GM18909 (cell line): ENCODE results near the gene MED1.
"Not testable (repeated sequence)": the region's sequence is repeated elsewhere in the genome, so short reads cannot be mapped to it uniquely, and the experiment has no call there.

ENCODE experiments used
- ATAC-seq: cut with Tn5 transposase; IDR thresholded peaks from one replicate; pipeline ENCODE4 v1.9.1; 2021; ENCODE audit warnings: mild to moderate bottlenecking; ENCODE audit not compliant: unreplicated experiment, poor library complexity

MED1 gene, protein sequence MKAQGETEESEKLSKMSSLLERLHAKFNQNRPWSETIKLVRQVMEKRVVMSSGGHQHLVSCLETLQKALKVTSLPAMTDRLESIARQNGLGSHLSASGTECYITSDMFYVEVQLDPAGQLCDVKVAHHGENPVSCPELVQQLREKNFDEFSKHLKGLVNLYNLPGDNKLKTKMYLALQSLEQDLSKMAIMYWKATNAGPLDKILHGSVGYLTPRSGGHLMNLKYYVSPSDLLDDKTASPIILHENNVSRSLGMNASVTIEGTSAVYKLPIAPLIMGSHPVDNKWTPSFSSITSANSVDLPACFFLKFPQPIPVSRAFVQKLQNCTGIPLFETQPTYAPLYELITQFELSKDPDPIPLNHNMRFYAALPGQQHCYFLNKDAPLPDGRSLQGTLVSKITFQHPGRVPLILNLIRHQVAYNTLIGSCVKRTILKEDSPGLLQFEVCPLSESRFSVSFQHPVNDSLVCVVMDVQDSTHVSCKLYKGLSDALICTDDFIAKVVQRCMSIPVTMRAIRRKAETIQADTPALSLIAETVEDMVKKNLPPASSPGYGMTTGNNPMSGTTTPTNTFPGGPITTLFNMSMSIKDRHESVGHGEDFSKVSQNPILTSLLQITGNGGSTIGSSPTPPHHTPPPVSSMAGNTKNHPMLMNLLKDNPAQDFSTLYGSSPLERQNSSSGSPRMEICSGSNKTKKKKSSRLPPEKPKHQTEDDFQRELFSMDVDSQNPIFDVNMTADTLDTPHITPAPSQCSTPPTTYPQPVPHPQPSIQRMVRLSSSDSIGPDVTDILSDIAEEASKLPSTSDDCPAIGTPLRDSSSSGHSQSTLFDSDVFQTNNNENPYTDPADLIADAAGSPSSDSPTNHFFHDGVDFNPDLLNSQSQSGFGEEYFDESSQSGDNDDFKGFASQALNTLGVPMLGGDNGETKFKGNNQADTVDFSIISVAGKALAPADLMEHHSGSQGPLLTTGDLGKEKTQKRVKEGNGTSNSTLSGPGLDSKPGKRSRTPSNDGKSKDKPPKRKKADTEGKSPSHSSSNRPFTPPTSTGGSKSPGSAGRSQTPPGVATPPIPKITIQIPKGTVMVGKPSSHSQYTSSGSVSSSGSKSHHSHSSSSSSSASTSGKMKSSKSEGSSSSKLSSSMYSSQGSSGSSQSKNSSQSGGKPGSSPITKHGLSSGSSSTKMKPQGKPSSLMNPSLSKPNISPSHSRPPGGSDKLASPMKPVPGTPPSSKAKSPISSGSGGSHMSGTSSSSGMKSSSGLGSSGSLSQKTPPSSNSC (N-terminal part only)

GRCh38 chr17:39450847-39451581, at the start of gene MED1:
Gene MED1, minus strand, starts transcription at chr17:39451263. Its CDS starts 201 bp downstream, at chr17:39451062.
- peak; percentile 94 for ATAC-seq

DNA sequence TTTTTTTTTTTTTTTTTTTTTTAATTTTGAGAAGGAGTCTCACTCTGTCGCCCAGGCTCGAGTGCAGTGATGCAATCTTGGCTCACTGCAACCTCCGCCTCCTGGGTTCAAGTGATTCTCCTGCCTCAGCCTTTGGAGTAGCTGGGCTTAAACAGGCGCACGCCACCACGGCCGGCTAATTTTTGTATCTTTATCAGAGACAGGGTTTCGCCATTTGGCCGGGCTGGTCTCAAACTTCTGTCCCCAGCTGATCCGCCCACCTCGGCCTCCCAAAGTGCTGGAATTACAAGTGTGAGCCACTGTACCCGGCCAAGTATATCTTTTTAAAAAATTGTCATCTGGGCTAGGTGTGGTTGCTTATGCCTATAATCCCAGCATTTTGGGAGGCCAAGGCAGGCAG, 45.9 kb upstream of the MED1 start:
- not testable (repeated sequence) for ATAC-seq

- ATAC-seq, result no peak
These were observed 36.9 kb upstream of the MED1 start for GRCh38 chr17:39487946-39488345.

- not testable (repeated sequence) for ATAC-seq
These were observed 36.4 kb upstream of the MED1 start for GRCh38 chr17:39487490-39487889.

GRCh38 chr17:39486242-39486641, 35.2 kb upstream of the MED1 start:
- no peak for ATAC-seq

GRCh38 chr17:39485555-39485954, 34.5 kb upstream of the MED1 start:
- ATAC-seq, result no peak

GRCh38 chr17:39484178-39484577, 33.1 kb upstream of the MED1 start:
- ATAC-seq, result peak; percentile 58

- ATAC-seq, result no peak
These were observed 32.4 kb upstream of the MED1 start for GRCh38 chr17:39483506-39483905.

- not testable (repeated sequence) for ATAC-seq
These were observed 28.6 kb upstream of the MED1 start for GRCh38 chr17:39479631-39480030.

- no peak for ATAC-seq
These were observed 22.2 kb upstream of the MED1 start for GRCh38 chr17:39473310-39473709.

DNA sequence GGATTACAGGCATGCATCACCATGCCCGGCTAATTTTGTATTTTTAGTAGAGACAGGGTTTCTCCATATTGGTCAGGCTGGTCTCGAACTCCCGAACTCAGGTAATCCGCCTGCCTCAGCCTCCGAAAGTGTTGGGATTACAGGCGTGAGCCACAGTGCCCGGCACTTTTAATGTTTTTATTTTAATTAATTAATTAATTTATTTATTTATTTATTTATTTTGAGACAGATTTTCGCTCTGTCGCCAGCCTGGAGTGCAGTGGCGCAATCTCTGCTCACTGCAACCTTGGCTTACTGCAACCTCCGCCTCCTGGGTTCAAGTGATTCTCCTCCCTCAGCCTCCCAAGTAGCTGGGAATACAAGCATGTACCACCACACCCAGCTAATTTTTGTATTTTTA, 17.5 kb upstream of the MED1 start:
- ATAC-seq, result not testable (repeated sequence)

DNA sequence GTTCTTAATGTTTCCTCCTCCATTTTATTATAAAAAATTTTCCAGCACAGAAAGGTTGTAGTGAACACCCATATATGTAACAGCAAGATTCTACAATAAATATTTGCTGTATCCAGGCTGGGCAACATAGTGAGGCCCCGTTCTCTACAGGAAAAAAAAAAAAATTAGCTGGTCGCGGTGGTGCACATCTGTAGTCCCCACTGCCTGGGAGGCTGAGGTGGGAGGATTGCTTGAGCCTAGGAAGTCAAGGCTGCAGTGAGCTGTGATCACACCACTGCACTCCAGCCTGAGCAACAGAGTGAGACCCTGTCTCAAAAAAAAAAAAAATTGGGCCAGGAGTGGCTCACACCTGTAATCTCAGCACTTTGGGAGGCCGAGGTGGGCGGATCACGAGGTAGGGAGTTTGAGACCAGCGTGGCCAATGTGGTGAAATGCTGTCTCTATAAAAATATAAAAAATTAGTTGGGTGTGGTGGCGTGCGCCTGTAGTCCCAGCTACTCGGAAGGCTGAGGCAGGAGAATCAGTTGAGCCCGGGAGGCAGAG, 13.6 kb upstream of the MED1 start:
- ATAC-seq, result not testable (repeated sequence)

DNA sequence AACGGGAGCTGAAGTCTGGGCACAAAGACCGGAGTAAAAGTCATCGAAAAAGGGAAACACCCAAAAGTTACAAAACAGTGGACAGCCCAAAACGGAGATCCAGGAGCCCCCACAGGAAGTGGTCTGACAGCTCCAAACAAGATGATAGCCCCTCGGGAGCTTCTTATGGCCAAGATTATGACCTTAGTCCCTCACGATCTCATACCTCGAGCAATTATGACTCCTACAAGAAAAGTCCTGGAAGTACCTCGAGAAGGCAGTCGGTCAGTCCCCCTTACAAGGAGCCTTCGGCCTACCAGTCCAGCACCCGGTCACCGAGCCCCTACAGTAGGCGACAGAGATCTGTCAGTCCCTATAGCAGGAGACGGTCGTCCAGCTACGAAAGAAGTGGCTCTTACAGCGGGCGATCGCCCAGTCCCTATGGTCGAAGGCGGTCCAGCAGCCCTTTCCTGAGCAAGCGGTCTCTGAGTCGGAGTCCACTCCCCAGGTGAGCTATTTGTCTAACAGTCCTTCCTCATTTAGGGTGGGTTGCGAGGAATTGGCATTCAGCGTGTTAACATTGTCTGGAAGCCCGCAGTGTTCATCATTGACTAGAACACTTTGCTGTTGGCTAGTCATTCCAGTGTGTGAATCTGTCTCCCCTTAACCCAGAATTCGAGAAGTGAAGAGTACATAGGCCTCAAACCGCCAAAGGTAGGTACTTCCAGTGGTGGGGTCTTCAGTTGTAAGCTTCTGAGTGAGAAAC, 11.7 kb upstream of the MED1 start:
- ATAC-seq, result no peak

- ATAC-seq, result peak; percentile 5
These were observed 11.0 kb upstream of the MED1 start for GRCh38 chr17:39461926-39462569.

DNA sequence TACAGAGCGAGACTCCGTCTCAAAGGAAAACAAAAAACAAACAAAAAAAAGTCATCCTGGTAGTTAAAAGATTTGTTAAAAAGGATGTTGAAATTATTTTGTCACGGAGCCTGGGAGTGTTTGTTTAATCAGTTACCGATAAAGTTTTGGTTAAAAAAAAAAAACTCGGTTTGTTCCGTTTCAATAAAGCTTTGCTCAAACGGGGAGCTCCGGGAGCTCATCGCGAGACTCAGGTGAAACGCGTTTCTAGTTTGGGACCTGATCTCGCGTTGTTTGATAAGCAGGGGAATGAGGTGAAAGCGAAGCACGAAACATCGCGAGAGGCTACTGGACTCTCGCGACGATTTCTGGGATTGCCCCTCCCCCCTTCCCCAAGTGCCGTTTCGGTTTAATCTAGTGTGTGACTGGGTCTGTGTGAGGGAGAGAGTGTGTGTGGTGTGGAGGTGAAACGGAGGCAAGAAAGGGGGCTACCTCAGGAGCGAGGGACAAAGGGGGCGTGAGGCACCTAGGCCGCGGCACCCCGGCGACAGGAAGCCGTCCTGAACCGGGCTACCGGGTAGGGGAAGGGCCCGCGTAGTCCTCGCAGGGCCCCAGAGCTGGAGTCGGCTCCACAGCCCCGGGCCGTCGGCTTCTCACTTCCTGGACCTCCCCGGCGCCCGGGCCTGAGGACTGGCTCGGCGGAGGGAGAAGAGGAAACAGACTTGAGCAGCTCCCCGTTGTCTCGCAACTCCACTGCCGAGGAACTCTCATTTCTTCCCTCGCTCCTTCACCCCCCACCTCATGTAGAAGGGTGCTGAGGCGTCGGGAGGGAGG, 10.3 kb upstream of the MED1 start, which contains the start of gene CDK12:
TSS of gene CDK12 (plus strand) at position 374 of the 813 bp plus-strand sequence. CDS start 586 bp downstream, outside the sequence.
- peak; percentile 83 for ATAC-seq

GRCh38 chr17:39455919-39456318, 4.9 kb upstream of the MED1 start:
- ATAC-seq, result no peak

DNA sequence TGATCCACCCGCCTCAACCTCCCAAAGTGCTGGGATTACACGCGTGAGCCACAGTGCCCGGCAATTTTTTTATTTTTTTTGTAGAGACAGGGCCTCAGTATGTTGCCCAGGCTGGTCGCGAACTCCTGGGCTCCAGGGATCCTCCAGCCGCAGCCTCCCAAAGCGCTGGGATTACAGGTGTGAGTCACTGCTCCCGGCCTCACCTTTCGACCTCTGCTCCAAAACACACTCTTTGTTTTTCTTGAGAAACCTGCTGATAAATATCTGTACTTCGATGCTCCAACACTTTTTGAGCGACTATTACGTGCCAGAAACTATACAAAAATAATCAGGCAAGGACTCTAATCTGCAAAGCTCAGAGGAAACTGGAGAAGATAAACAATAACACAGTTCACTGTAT, 1.0 kb downstream of the MED1 start:
- ATAC-seq, result no peak
